Loucy (cell line): ENCODE measurements around the gene EFCAB8.

ENCODE experiments used
- H2AFZ ChIP-seq: fragments of 200-600 bp; sonication (generic); 2 replicates; pipeline ENCODE4 v1.6.0; 2016; ENCODE audit warnings: antibody characterized with exemption, mild to moderate bottlenecking, low read length, moderate library complexity
- H3F3A ChIP-seq: fragments of 200-600 bp; 2 replicates; pipeline ENCODE4 v1.6.0; 2016; ENCODE audit warnings: antibody characterized with exemption, low read depth, mild to moderate bottlenecking
- H3K27me3 ChIP-seq: fragments of 200-600 bp; sonication (generic); 2 replicates; pipeline ENCODE4 v1.6.1; 2014; ENCODE audit warnings: low read length, mild to moderate bottlenecking; ENCODE audit not compliant: insufficient read depth, poor library complexity, severe bottlenecking
- H3K36me3 ChIP-seq: fragments of 200-600 bp; sonication (generic); 2 replicates; pipeline ENCODE4 v1.6.1; 2016; ENCODE audit warnings: low read length; ENCODE audit not compliant: insufficient read depth
- H3K4me1 ChIP-seq: fragments of 200-600 bp; sonication (generic); 2 replicates; pipeline ENCODE4 v1.5.1; 2014; ENCODE audit warnings: low read length, mild to moderate bottlenecking; ENCODE audit not compliant: insufficient read depth, poor library complexity, severe bottlenecking
- H3K4me2 ChIP-seq: fragments of 200-600 bp; sonication (generic); 2 replicates; pipeline ENCODE4 v1.6.0; 2014; ENCODE audit warnings: antibody characterized with exemption, low read length, low read depth, mild to moderate bottlenecking; ENCODE audit not compliant: poor library complexity, severe bottlenecking
- H3K4me3 ChIP-seq: fragments of 200-600 bp; sonication (generic); 2 replicates; pipeline ENCODE4 v1.5.1; 2014; ENCODE audit warnings: low read length, mild to moderate bottlenecking, mixed read lengths; ENCODE audit not compliant: poor library complexity, severe bottlenecking
- H3K79me2 ChIP-seq: fragments of 200-600 bp; sonication (generic); 2 replicates; pipeline ENCODE4 v1.6.1; 2014; ENCODE audit warnings: low read length; ENCODE audit not compliant: insufficient read depth
- H3K9ac ChIP-seq: fragments of 200-600 bp; sonication (generic); 2 replicates; pipeline ENCODE4 v1.6.0; 2014; ENCODE audit warnings: mild to moderate bottlenecking, low read depth, low read length, moderate library complexity; ENCODE audit not compliant: poor library complexity, severe bottlenecking
- H3K9me2 ChIP-seq: fragments of 200-600 bp; sonication (generic); replicated peaks from 2 replicates; pipeline ENCODE4 v1.6.1; 2016; ENCODE audit warnings: low read depth, low read length, mixed read lengths
- H3K9me3 ChIP-seq: fragments of 200-600 bp; sonication (generic); 2 replicates; pipeline ENCODE4 v1.6.1; 2014; ENCODE audit warnings: mild to moderate bottlenecking, antibody characterized with exemption, low read length, low read depth; ENCODE audit not compliant: insufficient read depth
- H4K20me1 ChIP-seq: fragments of 200-600 bp; sonication (generic); 2 replicates; pipeline ENCODE4 v1.6.0; 2014; ENCODE audit warnings: antibody characterized with exemption, low read length, mild to moderate bottlenecking; ENCODE audit not compliant: insufficient read depth, poor library complexity, severe bottlenecking
- CTCF ChIP-seq: fragments of 200-600 bp; sonication (generic); conservative IDR thresholded peaks from 2 replicates; pipeline ENCODE4 v1.5.1; 2014; ENCODE audit warnings: mild to moderate bottlenecking, antibody characterized with exemption, low read length
- EZH2phosphoT487 ChIP-seq: fragments of 200-600 bp; IDR thresholded peaks from 2 replicates; pipeline ENCODE4 v1.6.1; 2018; ENCODE audit warnings: antibody characterized with exemption, mild to moderate bottlenecking, moderate library complexity, borderline replicate concordance

EFCAB8 gene

DNA sequence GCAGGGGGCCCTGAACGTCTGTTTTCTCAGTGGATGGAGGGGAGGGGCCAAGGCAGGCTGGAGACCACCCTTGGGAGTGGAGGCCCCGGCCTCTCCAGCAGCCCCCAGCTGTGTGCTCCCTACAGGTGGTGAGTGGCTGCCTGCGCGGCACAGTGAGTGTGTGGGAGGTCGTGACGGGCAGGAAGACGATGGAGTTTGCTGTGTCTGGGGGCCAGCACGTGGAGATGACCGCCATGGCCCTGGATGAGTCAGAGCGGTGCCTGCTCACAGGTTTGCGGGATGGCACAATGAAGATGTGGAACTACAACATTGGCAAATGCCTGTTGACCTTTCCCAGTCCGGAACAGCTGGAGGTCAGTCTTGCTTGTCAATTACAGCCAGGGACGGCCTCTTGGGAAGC is 52.6 kb downstream of the EFCAB8 start:
- Histone ChIP-seq H3K9me2 (no peaks in the 10 kb centered on the region), H3K27me3 (no peaks in the 10 kb centered on the region), H3K4me3 (no peak overlapping the region), H3K9ac (no peak overlapping the region), H4K20me1 (no peaks in the 10 kb centered on the region), H3K36me3 (no peaks in the 10 kb centered on the region), H3K9me3 (peaks cover 11% of the 10 kb centered on the region; the same call in 1 of the 2 replicates), H3K4me1 (no peaks in the 10 kb centered on the region), H3F3A (no peaks in the 10 kb centered on the region), H2AFZ (no peak overlapping the region), H3K79me2 (no peaks in the 10 kb centered on the region), H3K4me2 (no peak overlapping the region)
- TF ChIP-seq CTCF (no peak), EZH2phosphoT487 (no peak)

- no peaks in the 10 kb centered on the region for H3K27me3 ChIP-seq
- H3K36me3 ChIP-seq = no peaks in the 10 kb centered on the region
- no peaks in the 10 kb centered on the region for H3K9me2 ChIP-seq
- peaks cover 11% of the 10 kb centered on the region; the same call in 1 of the 2 replicates for H3K9me3 ChIP-seq
- H2AFZ ChIP-seq = no peak overlapping the region
- no peaks in the 10 kb centered on the region for H3K79me2 ChIP-seq
- H3K4me1 ChIP-seq = no peaks in the 10 kb centered on the region
- H3F3A ChIP-seq = no peaks in the 10 kb centered on the region
- H3K4me3 ChIP-seq = no peak overlapping the region
- no peaks in the 10 kb centered on the region for H4K20me1 ChIP-seq
- H3K4me2 ChIP-seq = no peak overlapping the region
- no peak overlapping the region for H3K9ac ChIP-seq
- TF ChIP-seq CTCF (no peak), EZH2phosphoT487 (no peak)
These were observed 54.0 kb downstream of the EFCAB8 start for GRCh38 chr20:32912688-32913087.

- H3K4me1 ChIP-seq = no peaks in the 10 kb centered on the region
- H3K4me2 ChIP-seq = no peak overlapping the region
- no peak for TF ChIP-seq CTCF
- no peak for TF ChIP-seq EZH2phosphoT487
- no peak overlapping the region for H3K4me3 ChIP-seq
- H3K9me2 ChIP-seq = no peaks in the 10 kb centered on the region
- H4K20me1 ChIP-seq = no peaks in the 10 kb centered on the region
- H3K9ac ChIP-seq = no peak overlapping the region
- peaks cover 11% of the 10 kb centered on the region; the same call in 1 of the 2 replicates for H3K9me3 ChIP-seq
- H3K36me3 ChIP-seq = no peaks in the 10 kb centered on the region
- H3K27me3 ChIP-seq = no peaks in the 10 kb centered on the region
- no peak overlapping the region for H2AFZ ChIP-seq
- H3K79me2 ChIP-seq = no peaks in the 10 kb centered on the region
- H3F3A ChIP-seq = no peaks in the 10 kb centered on the region
These were observed 55.3 kb downstream of the EFCAB8 start for GRCh38 chr20:32914031-32914430.
